Measurements from ENCODE around the gene AP3B1. TPM values are rescaled to one million over a fixed set of nuclear protein-coding genes. Genes with fewer than 3 reads are reported as not detected.

AP3B1 gene
- total RNA-seq, 1 experiment from 2014 or later = 27.4 TPM

DNA sequence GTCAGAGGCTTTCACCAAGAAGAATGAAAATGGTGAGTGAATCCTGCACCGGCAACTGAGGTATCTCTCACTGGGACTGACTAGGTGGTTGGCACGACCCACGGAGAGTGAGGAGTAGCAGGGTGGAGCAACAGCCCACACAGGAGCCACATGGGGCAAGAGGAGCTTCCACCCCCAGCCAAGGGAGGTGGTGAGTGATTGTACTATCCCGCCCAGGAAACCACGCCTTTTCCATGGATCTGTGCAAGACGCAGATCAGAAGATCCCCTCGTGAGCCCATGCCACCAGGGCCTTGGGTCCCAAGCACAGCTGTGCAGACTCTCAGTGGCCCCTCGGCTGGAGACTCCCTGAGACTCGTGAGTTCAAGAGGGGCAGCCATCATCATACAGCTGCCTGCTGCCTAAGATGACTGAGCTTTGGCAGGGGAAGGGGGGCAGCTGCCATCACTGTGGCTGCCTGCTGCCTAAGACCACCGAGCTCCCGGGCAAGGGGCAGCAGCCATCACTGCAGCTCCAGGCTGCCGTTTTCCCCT lies 229.5 kb downstream of the AP3B1 start:
- H3K79me2 ChIP-seq (ENCODE audit: low read length) = no peaks in the 10 kb centered on the region
- no peak overlapping the region for H3K27ac ChIP-seq (ENCODE audit: low read length)
- no peaks in the 10 kb centered on the region for H3K9me3 ChIP-seq (ENCODE audit: low read length)
- H4K20me1 ChIP-seq (ENCODE audit: insufficient read depth, low read depth, low read length) = no peaks in the 10 kb centered on the region
- H3K9ac ChIP-seq (ENCODE audit: low read length) = no peak overlapping the region
- H3K4me3 ChIP-seq (ENCODE audit: low read length) = no peak overlapping the region
- no peak overlapping the region for H3K4me2 ChIP-seq (ENCODE audit: low read depth, low read length, poor library complexity, severe bottlenecking)
- H3K9me2 ChIP-seq (replicated peaks; ENCODE audit: insufficient read depth, low read length) = no peaks in the 10 kb centered on the region
- no peaks in the 10 kb centered on the region for H3K27me3 ChIP-seq (ENCODE audit: low read length)
- no peak overlapping the region for H2AFZ ChIP-seq (ENCODE audit: low read length)
- DNase-seq = no peak
- no peaks in the 10 kb centered on the region for H3K36me3 ChIP-seq (ENCODE audit: insufficient read depth, low read length)
- H3K4me1 ChIP-seq (ENCODE audit: low read length) = peaks cover 2% of the 10 kb centered on the region; the same call in 1 of the 2 replicates

DNA sequence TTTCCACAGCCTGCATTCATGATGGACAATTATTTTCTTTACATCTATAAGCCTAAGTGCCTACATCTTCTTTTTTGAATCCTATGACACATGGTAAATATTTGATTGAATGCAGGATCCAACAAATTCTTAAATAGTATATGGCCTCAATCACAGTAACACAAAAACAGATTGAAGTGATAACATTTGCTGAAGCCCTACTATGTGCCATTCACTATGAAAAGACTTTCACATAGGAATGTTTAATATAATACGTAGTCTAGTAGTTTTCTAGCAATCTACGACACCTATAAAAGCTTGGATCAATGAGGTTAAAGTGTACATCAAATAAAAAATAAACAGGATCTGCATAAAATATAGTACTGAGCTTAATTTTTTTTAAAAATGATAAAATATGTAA lies 231.0 kb downstream of the AP3B1 start:
- Histone ChIP-seq H3K79me2 (ENCODE audit: low read length) (no peaks in the 10 kb centered on the region), H3K4me2 (ENCODE audit: low read depth, low read length, poor library complexity, severe bottlenecking) (no peak overlapping the region), H3K9me2 (replicated peaks; ENCODE audit: insufficient read depth, low read length) (no peaks in the 10 kb centered on the region), H3K9ac (ENCODE audit: low read length) (no peak overlapping the region), H4K20me1 (ENCODE audit: insufficient read depth, low read depth, low read length) (no peaks in the 10 kb centered on the region), H3K4me1 (ENCODE audit: low read length) (peaks cover 7% of the 10 kb centered on the region; the same call in 1 of the 2 replicates), H3K4me3 (ENCODE audit: low read length) (no peak overlapping the region), H3K27ac (ENCODE audit: low read length) (no peak overlapping the region), H3K27me3 (ENCODE audit: low read length) (no peaks in the 10 kb centered on the region), H3K9me3 (ENCODE audit: low read length) (no peaks in the 10 kb centered on the region), H2AFZ (ENCODE audit: low read length) (no peak overlapping the region), H3K36me3 (ENCODE audit: insufficient read depth, low read length) (no peaks in the 10 kb centered on the region)
- no peak for DNase-seq

- H4K20me1 ChIP-seq (ENCODE audit: insufficient read depth, low read depth, low read length) = no peaks in the 10 kb centered on the region
- no peaks in the 10 kb centered on the region for H3K79me2 ChIP-seq (ENCODE audit: low read length)
- H2AFZ ChIP-seq (ENCODE audit: low read length) = no peak overlapping the region
- no peaks in the 10 kb centered on the region for H3K9me2 ChIP-seq (replicated peaks; ENCODE audit: insufficient read depth, low read length)
- H3K9ac ChIP-seq (ENCODE audit: low read length) = no peak overlapping the region
- peaks cover 7% of the 10 kb centered on the region; the same call in 1 of the 2 replicates for H3K4me1 ChIP-seq (ENCODE audit: low read length)
- H3K9me3 ChIP-seq (ENCODE audit: low read length) = no peaks in the 10 kb centered on the region
- no peak overlapping the region for H3K4me2 ChIP-seq (ENCODE audit: low read depth, low read length, poor library complexity, severe bottlenecking)
- no peaks in the 10 kb centered on the region for H3K27me3 ChIP-seq (ENCODE audit: low read length)
- no peak overlapping the region for H3K27ac ChIP-seq (ENCODE audit: low read length)
- H3K36me3 ChIP-seq (ENCODE audit: insufficient read depth, low read length) = no peaks in the 10 kb centered on the region
- no peak for DNase-seq
- no peak overlapping the region for H3K4me3 ChIP-seq (ENCODE audit: low read length)
Measured at GRCh38 chr5:78062645-78063044, 231.9 kb downstream of the AP3B1 start.

DNA sequence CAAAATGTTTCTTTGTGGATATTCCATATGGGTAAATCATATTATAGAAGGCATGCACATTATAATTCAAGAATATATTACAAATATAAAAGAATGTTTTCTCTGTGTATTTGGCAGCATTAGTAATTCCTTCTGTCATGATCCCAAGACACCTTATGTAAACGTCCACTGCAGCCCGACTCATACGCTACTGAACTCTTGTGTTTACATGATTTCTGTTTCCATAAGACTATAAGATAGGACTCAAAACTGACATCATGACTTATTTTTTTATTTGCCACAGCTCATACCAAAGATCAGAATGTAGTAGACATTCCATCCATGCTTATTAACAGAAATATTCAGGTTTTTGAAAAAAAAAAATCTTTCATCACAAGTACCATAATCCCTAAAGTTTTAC lies 234.1 kb downstream of the AP3B1 start:
- Histone ChIP-seq H3K9me3 (ENCODE audit: low read length) (no peaks in the 10 kb centered on the region), H3K4me1 (ENCODE audit: low read length) (peaks cover 7% of the 10 kb centered on the region; the same call in 1 of the 2 replicates), H3K9ac (ENCODE audit: low read length) (no peak overlapping the region), H3K9me2 (replicated peaks; ENCODE audit: insufficient read depth, low read length) (no peaks in the 10 kb centered on the region), H3K4me2 (ENCODE audit: low read depth, low read length, poor library complexity, severe bottlenecking) (no peak overlapping the region), H3K36me3 (ENCODE audit: insufficient read depth, low read length) (no peaks in the 10 kb centered on the region), H4K20me1 (ENCODE audit: insufficient read depth, low read depth, low read length) (no peaks in the 10 kb centered on the region), H3K79me2 (ENCODE audit: low read length) (no peaks in the 10 kb centered on the region), H3K27ac (ENCODE audit: low read length) (no peak overlapping the region), H3K27me3 (ENCODE audit: low read length) (no peaks in the 10 kb centered on the region), H2AFZ (ENCODE audit: low read length) (no peak overlapping the region), H3K4me3 (ENCODE audit: low read length) (no peak overlapping the region)
- DNase-seq = no peak

DNA sequence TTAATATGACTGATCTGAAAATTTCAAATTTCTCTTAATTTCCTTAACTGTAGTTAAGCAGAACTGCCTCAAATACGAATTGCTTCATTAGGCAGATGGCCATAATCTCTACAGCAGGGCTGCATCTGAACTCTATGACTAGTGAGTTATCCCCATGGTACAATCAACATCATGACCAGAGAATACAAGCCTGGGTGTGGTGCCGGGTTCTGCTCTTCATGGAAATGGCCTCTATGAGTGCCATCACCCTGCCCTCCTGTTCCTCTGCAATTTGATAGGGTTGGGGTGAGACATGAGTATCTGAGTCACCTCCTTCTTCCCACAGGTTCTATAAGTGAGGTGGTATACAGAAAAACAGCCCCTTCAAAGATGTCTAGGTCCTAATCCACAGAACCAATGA lies 235.9 kb downstream of the AP3B1 start:
- Histone ChIP-seq H3K36me3 (ENCODE audit: insufficient read depth, low read length) (no peaks in the 10 kb centered on the region), H3K9ac (ENCODE audit: low read length) (no peak overlapping the region), H3K4me1 (ENCODE audit: low read length) (peaks cover 7% of the 10 kb centered on the region; the same call in 1 of the 2 replicates), H3K4me2 (ENCODE audit: low read depth, low read length, poor library complexity, severe bottlenecking) (no peak overlapping the region), H2AFZ (ENCODE audit: low read length) (no peak overlapping the region), H3K27me3 (ENCODE audit: low read length) (no peaks in the 10 kb centered on the region), H4K20me1 (ENCODE audit: insufficient read depth, low read depth, low read length) (no peaks in the 10 kb centered on the region), H3K79me2 (ENCODE audit: low read length) (no peaks in the 10 kb centered on the region), H3K9me3 (ENCODE audit: low read length) (no peaks in the 10 kb centered on the region), H3K9me2 (replicated peaks; ENCODE audit: insufficient read depth, low read length) (no peaks in the 10 kb centered on the region), H3K4me3 (ENCODE audit: low read length) (no peak overlapping the region), H3K27ac (ENCODE audit: low read length) (no peak overlapping the region)
- DNase-seq = no peak

DNA sequence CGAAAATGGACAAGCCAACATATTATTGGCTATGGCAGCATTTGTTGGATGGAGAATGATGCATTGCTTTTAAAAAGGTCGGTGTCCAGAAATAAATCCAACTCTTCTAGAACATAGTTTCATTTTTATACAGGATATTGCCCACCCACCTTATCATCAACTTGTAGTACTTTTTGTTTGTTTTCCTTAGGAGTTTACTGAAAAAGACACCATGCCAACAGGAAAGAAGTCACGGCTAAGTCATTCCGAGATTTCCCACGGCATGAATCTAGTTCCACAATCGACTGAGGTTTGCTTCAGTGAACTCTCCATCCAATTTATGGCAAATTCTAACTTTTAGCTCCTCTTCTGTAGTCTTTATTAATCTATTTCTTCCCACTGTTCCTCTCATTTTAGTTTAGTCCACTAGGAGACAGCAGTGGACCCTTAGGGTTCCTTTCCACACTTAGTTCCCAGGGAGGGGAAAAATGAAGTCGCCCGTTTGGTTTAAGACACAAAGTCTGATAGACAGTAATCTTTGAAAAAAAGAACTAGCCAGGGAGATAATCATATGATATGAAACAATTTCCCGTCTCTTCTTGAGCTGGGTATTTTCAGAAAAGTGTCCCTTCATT lies 237.5 kb downstream of the AP3B1 start:
- Histone ChIP-seq H3K27me3 (ENCODE audit: low read length) (no peaks in the 10 kb centered on the region), H3K27ac (ENCODE audit: low read length) (no peak overlapping the region), H2AFZ (ENCODE audit: low read length) (no peak overlapping the region), H3K4me3 (ENCODE audit: low read length) (no peak overlapping the region), H3K4me2 (ENCODE audit: low read depth, low read length, poor library complexity, severe bottlenecking) (no peak overlapping the region), H4K20me1 (ENCODE audit: insufficient read depth, low read depth, low read length) (no peaks in the 10 kb centered on the region), H3K4me1 (ENCODE audit: low read length) (peaks cover 7% of the 10 kb centered on the region; the same call in 1 of the 2 replicates), H3K9me3 (ENCODE audit: low read length) (no peaks in the 10 kb centered on the region), H3K36me3 (ENCODE audit: insufficient read depth, low read length) (no peaks in the 10 kb centered on the region), H3K9me2 (replicated peaks; ENCODE audit: insufficient read depth, low read length) (no peaks in the 10 kb centered on the region), H3K79me2 (ENCODE audit: low read length) (no peaks in the 10 kb centered on the region), H3K9ac (ENCODE audit: low read length) (no peak overlapping the region)
- DNase-seq = no peak

- Histone ChIP-seq H3K27ac (ENCODE audit: low read length) (no peak overlapping the region), H3K4me3 (ENCODE audit: low read length) (no peak overlapping the region), H3K9ac (ENCODE audit: low read length) (no peak overlapping the region), H4K20me1 (ENCODE audit: insufficient read depth, low read depth, low read length) (no peaks in the 10 kb centered on the region), H3K4me2 (ENCODE audit: low read depth, low read length, poor library complexity, severe bottlenecking) (no peak overlapping the region), H3K4me1 (ENCODE audit: low read length) (peaks cover 7% of the 10 kb centered on the region; the same call in 1 of the 2 replicates), H3K79me2 (ENCODE audit: low read length) (no peaks in the 10 kb centered on the region), H3K27me3 (ENCODE audit: low read length) (no peaks in the 10 kb centered on the region), H3K9me3 (ENCODE audit: low read length) (no peaks in the 10 kb centered on the region), H3K36me3 (ENCODE audit: insufficient read depth, low read length) (no peaks in the 10 kb centered on the region), H2AFZ (ENCODE audit: low read length) (no peak overlapping the region), H3K9me2 (replicated peaks; ENCODE audit: insufficient read depth, low read length) (no peaks in the 10 kb centered on the region)
- no peak for DNase-seq
Measured at GRCh38 chr5:78056053-78056452, 238.4 kb downstream of the AP3B1 start.

DNA sequence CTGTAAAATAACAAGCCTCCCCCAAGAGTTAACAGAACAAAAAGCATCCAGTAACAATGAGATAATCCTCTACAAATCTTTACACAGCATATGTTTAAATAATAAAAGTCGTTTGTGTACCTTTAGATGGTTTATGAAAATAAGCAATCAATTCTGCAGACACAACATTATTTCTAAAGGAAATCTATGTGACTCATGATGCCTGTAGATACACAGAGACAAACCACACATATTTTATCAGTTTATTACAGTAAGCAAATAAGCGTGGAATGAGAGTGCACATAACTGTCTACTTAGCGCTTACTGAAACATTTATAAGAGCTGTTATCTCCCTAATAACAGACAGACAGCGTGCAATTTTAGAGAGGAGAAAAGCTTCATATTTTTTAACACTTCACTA lies 243.6 kb downstream of the AP3B1 start:
- H3K79me2 ChIP-seq (ENCODE audit: low read length) = no peaks in the 10 kb centered on the region
- no peaks in the 10 kb centered on the region for H3K27me3 ChIP-seq (ENCODE audit: low read length)
- H3K4me2 ChIP-seq (ENCODE audit: low read depth, low read length, poor library complexity, severe bottlenecking) = no peak overlapping the region
- no peak overlapping the region for H3K27ac ChIP-seq (ENCODE audit: low read length)
- no peaks in the 10 kb centered on the region for H3K4me1 ChIP-seq (ENCODE audit: low read length)
- H3K9ac ChIP-seq (ENCODE audit: low read length) = no peak overlapping the region
- no peaks in the 10 kb centered on the region for H3K36me3 ChIP-seq (ENCODE audit: insufficient read depth, low read length)
- H3K9me3 ChIP-seq (ENCODE audit: low read length) = no peaks in the 10 kb centered on the region
- no peak overlapping the region for H2AFZ ChIP-seq (ENCODE audit: low read length)
- no peak overlapping the region for H3K4me3 ChIP-seq (ENCODE audit: low read length)
- H4K20me1 ChIP-seq (ENCODE audit: insufficient read depth, low read depth, low read length) = no peaks in the 10 kb centered on the region
- no peaks in the 10 kb centered on the region for H3K9me2 ChIP-seq (replicated peaks; ENCODE audit: insufficient read depth, low read length)
- no peak for DNase-seq
